C4-2B (cell line): ENCODE measurements around the gene PPP1R14D.

Experiments used
- H3K27ac ChIP-seq: fragments of 450-650 bp; 2 replicates; pipeline ENCODE4 v1.5.1; 2017
- ZFX ChIP-seq: fragments of 450-650 bp; IDR thresholded peaks from 2 replicates; pipeline ENCODE4 v1.6.1; 2017
- TF ChIP-seq, protein P1 (sequence below): fragments of 450-650 bp; conservative IDR thresholded peaks from 2 replicates; pipeline ENCODE4 v1.5.1; 2017; ENCODE audit warnings: mild to moderate bottlenecking

PPP1R14D gene

DNA sequence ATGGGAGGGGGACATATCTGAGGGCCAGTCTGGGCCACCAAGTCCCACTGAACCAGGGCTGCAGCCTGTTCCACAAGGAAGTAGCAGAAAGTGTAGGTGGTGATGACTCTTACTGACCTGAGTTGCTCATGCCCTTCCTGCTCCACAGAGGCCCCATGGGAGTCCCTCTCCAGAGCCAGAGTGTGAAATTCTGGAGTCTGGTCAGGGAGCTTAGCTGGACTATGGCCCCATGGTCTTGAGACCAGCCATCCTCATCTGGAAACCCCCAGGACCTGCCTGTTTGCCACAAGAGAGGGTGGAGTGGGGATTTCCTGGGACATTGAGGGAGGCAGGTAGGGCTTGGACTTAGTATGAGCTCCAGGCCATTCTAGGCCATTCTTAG is 18.3 kb upstream of the PPP1R14D start:
- TF ChIP-seq ZFX, result no peak
- TF ChIP-seq, protein P1, sequence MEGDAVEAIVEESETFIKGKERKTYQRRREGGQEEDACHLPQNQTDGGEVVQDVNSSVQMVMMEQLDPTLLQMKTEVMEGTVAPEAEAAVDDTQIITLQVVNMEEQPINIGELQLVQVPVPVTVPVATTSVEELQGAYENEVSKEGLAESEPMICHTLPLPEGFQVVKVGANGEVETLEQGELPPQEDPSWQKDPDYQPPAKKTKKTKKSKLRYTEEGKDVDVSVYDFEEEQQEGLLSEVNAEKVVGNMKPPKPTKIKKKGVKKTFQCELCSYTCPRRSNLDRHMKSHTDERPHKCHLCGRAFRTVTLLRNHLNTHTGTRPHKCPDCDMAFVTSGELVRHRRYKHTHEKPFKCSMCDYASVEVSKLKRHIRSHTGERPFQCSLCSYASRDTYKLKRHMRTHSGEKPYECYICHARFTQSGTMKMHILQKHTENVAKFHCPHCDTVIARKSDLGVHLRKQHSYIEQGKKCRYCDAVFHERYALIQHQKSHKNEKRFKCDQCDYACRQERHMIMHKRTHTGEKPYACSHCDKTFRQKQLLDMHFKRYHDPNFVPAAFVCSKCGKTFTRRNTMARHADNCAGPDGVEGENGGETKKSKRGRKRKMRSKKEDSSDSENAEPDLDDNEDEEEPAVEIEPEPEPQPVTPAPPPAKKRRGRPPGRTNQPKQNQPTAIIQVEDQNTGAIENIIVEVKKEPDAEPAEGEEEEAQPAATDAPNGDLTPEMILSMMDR, result no peak
- H3K27ac ChIP-seq, result peak overlapping the region; percentile 93

- no peak for TF ChIP-seq ZFX
- TF ChIP-seq, protein P1, result no peak
- peak overlapping the region; percentile 93 for H3K27ac ChIP-seq
Measured at GRCh38 chr15:40845511-40846284, 17.2 kb upstream of the PPP1R14D start.

- TF ChIP-seq ZFX, result no peak
- TF ChIP-seq, protein P1, result no peak
- H3K27ac ChIP-seq, result peak overlapping the region; percentile 93
Measured at GRCh38 chr15:40845036-40845435, 16.5 kb upstream of the PPP1R14D start.

GRCh38 chr15:40844696-40845030 is 16.2 kb upstream of the PPP1R14D start:
- H3K27ac ChIP-seq, result peak overlapping the region; percentile 93
- TF ChIP-seq, protein P1, result no peak
- no peak for TF ChIP-seq ZFX

DNA sequence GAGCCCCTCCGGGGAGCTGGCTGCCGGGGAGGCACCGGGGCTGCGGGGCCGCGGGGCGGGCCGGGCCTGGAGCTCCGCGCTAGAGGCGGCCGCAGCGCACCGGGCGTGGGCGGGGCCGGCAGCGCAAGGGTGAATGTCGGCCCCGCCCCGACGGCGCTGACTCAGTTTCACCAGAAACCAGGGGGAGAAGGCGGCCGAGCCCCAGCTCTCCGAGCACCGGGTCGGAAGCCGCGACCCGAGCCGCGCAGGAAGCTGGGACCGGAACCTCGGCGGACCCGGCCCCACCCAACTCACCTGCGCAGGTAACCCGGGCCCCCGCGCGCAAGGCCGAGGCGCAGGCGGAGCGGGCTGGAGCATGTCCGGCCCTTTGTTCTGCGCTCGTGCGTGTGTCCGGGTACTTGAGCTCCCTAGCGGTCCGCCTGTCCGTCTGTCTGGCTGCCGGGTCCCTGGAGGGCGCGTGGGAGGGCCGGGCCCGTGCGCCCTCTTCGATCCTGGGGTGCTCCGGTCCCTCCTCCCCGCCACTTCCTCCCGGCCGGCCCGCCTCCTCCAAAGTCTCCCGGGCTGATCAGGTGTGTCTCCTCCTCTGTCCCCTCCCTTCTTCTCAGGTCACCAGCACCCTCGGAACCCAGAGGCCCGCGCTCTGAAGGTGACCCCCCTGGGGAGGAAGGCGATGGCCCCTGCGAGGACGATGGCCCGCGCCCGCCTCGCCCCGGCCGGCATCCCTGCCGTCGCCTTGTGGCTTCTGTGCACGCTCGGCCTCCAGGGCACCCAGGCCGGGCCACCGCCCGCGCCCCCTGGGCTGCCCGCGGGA is 15.6 kb upstream of the PPP1R14D start, which contains the start of gene SPINT1:
SPINT1 (plus strand) TSS at position 164 of the 811 bp plus-strand sequence; CDS start at position 671, 507 bp downstream.
- TF ChIP-seq, protein P1, result no peak
- peak; percentile 91 for TF ChIP-seq ZFX
- peak within 1 kb of the TSS; percentile 93 for H3K27ac ChIP-seq

GRCh38 chr15:40843261-40843884 is 14.9 kb upstream of the PPP1R14D start:
- H3K27ac ChIP-seq, result peak overlapping the region; percentile 93
- TF ChIP-seq, protein P1, result no peak
- TF ChIP-seq ZFX, result peak; percentile 97
